ENCODE data around the gene LRRC45. TPM values are rescaled to one million over a fixed set of nuclear protein-coding genes. Genes with fewer than 3 reads are reported as not detected.

LRRC45 gene
- total and polyA plus RNA-seq, 9 of the 15 experiments (the other 6 are each of a cell fraction or from before 2014, with no cell fraction given), result 3.5 to 21.5 (median 11.2) TPM; not detected in 2

DNA sequence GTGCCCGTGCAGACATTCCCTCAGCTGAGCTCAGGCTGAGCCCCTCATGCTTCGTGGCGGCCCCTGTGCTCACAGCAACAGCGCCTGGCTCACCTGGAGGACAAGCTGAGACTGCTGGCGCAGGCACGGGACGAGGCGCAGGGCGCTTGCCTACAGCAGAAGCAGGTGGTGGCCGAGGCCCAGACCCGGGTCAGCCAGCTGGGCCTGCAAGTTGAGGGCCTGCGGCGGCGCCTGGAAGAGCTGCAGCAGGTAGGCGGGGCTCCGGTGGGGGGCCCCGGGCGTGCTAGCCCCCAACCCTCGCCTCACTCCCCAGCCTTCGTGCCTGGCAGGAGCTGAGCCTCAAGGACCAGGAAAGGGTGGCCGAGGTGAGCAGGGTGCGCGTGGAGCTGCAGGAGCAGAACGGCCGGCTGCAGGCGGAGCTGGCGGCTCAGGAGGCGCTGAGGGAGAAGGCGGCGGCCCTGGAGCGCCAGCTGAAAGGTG is 6.9 kb downstream of the LRRC45 start:
- Histone ChIP-seq H3K9me3 (replicated peaks; ENCODE audit: control insufficient read depth, insufficient read depth, low read depth, low read length) (no peaks in the 10 kb centered on the region), H3K27ac (ENCODE audit: extremely low read depth, low read depth, low read length) (no peak overlapping the region), H3K4me2 (ENCODE audit: insufficient read depth, low read length) (peak overlapping the region; percentile 59), H3K4me3 (no peak overlapping the region), H3K36me3 (ENCODE audit: control insufficient read depth, insufficient read depth, low read length) (peaks cover 22% of the 10 kb centered on the region; the same call in 2 of the 3 replicates), H3K9ac (ENCODE audit: insufficient read depth in 1 of 2, low read depth in 2 of 2, low read length in 2 of 2) (peak overlapping the region in 1 of 2 experiments; percentile 88; a peak in 2 of 4 replicates), H3K9me1 (ENCODE audit: control insufficient read depth, insufficient read depth, low read length) (no peaks in the 10 kb centered on the region), H3K79me2 (ENCODE audit: control insufficient read depth, insufficient read depth, low read length) (peaks cover 19% of the 10 kb centered on the region), H2AFZ (ENCODE audit: low read depth, low read length) (no peak overlapping the region), H4K20me1 (replicated peaks; ENCODE audit: control insufficient read depth, insufficient read depth, low read length) (no peaks in the 10 kb centered on the region), H3K27me3 (ENCODE audit: control insufficient read depth in 2 of 2, insufficient read depth in 2 of 2, low read length in 2 of 2) (no peaks in the 10 kb centered on the region), H3K4me1 (replicated peaks in 1 of 2; ENCODE audit: control insufficient read depth in 2 of 2, insufficient read depth in 2 of 2, low read length in 2 of 2) (peaks cover 11 to 89% of the 10 kb centered on the region in 2 experiments)
- DNase-seq (ENCODE audit: extremely low read depth in 1 of 4, low spot score in 3 of 4) (no peak), FAIRE-seq (no peak), ATAC-seq (peak; percentile 1)
- in situ Hi-C loops (cut with MboI), result loop anchor here (5.0 kb wide), 1 partner anchor 127 kb away; no protein-coding TSS in a partner anchor
- TF ChIP-seq, protein P1, sequence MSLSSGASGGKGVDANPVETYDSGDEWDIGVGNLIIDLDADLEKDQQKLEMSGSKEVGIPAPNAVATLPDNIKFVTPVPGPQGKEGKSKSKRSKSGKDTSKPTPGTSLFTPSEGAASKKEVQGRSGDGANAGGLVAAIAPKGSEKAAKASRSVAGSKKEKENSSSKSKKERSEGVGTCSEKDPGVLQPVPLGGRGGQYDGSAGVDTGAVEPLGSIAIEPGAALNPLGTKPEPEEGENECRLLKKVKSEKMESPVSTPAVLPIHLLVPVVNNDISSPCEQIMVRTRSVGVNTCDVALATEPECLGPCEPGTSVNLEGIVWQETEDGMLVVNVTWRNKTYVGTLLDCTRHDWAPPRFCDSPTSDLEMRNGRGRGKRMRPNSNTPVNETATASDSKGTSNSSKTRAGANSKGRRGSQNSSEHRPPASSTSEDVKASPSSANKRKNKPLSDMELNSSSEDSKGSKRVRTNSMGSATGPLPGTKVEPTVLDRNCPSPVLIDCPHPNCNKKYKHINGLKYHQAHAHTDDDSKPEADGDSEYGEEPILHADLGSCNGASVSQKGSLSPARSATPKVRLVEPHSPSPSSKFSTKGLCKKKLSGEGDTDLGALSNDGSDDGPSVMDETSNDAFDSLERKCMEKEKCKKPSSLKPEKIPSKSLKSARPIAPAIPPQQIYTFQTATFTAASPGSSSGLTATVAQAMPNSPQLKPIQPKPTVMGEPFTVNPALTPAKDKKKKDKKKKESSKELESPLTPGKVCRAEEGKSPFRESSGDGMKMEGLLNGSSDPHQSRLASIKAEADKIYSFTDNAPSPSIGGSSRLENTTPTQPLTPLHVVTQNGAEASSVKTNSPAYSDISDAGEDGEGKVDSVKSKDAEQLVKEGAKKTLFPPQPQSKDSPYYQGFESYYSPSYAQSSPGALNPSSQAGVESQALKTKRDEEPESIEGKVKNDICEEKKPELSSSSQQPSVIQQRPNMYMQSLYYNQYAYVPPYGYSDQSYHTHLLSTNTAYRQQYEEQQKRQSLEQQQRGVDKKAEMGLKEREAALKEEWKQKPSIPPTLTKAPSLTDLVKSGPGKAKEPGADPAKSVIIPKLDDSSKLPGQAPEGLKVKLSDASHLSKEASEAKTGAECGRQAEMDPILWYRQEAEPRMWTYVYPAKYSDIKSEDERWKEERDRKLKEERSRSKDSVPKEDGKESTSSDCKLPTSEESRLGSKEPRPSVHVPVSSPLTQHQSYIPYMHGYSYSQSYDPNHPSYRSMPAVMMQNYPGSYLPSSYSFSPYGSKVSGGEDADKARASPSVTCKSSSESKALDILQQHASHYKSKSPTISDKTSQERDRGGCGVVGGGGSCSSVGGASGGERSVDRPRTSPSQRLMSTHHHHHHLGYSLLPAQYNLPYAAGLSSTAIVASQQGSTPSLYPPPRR (CRISPR knock-in tag; IDR thresholded peaks at IDR 0.05; ENCODE audit: borderline replicate concordance), result no peak
- TF ChIP-seq, protein P2, sequence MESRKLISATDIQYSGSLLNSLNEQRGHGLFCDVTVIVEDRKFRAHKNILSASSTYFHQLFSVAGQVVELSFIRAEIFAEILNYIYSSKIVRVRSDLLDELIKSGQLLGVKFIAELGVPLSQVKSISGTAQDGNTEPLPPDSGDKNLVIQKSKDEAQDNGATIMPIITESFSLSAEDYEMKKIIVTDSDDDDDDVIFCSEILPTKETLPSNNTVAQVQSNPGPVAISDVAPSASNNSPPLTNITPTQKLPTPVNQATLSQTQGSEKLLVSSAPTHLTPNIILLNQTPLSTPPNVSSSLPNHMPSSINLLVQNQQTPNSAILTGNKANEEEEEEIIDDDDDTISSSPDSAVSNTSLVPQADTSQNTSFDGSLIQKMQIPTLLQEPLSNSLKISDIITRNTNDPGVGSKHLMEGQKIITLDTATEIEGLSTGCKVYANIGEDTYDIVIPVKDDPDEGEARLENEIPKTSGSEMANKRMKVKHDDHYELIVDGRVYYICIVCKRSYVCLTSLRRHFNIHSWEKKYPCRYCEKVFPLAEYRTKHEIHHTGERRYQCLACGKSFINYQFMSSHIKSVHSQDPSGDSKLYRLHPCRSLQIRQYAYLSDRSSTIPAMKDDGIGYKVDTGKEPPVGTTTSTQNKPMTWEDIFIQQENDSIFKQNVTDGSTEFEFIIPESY (CRISPR knock-in tag; IDR thresholded peaks at IDR 0.05), result peak; percentile 95; the same call in 1 of the 2 replicates
- 0 out of 2 replicates have a peak, but pooled peaks have one; percentile 7 for TF ChIP-seq PHB (CRISPR knock-in tag; IDR thresholded peaks at IDR 0.05)
- 80% methylated on average over 14 of the region's 31 CpGs for WGBS (ENCODE audit: insufficient coverage, low coverage, missing lambda C conversion rate)
- intact Hi-C loops (cut with micrococcal nuclease), result loop anchor here (1.0 to 10.0 kb wide), 3 partner anchors 67 to 315 kb away; partner anchors contain the start of gene FASN
- BruUV-seq (replicated peaks), result no TSS peak
- POLR2A ChIA-PET, result interaction anchor here (0.6 to 1.4 kb wide), 7 partner anchors 24 to 232 kb away, joined by 3 to 9 read pairs (median 3); no protein-coding TSS in a partner anchor
- CTCF ChIA-PET (ENCODE audit: low intra/inter-chr PET ratio), result interaction anchor here (0.6 to 2.4 kb wide), 3 partner anchors 12 to 124 kb away, joined by 3 to 27 read pairs (median 3); partner anchors contain the start of gene FASN
